Heart left ventricle (tissue), 16 donors: ENCODE results near the gene SERHL2. TPM values are rescaled to one million over a fixed set of nuclear protein-coding genes. Genes with fewer than 3 reads are reported as not detected.
"Not testable (repeated sequence)": the region's sequence is repeated elsewhere in the genome, so short reads cannot be mapped to it uniquely, and the experiment has no call there.

Experiments
- ATAC-seq, 4 donors: fragments of 200-7000 bp; cut with Tn5 transposase; one replicate each; pipeline ENCODE4 v1.9.1; 2020 to 2022; ENCODE audit warnings: moderate library complexity in 4 of 4, mild to moderate bottlenecking in 3 of 4, moderate number of reproducible peaks in 1 of 4
- DNase-seq, 5 donors: peaks; one replicate each; pipeline ENCODE4 v3.0.0-alpha.2; 2020
- H3K27ac ChIP-seq, 12 donors: fragments of 200-600 bp; sonication (generic) in 4 of 12; one replicate each; pipeline versions ENCODE4 v1.5.0 to v1.8.0; 2016 to 2022; ENCODE audit warnings: mild to moderate bottlenecking in 2 of 12
- H3K27me3 ChIP-seq, 9 donors: fragments of 200-600 bp; sonication (generic) in 2 of 9; one replicate each; pipeline versions ENCODE4 v1.5.1 to v1.8.0; 2016 to 2022; ENCODE audit warnings: mild to moderate bottlenecking in 3 of 9
- H3K36me3 ChIP-seq, 9 donors: fragments of 200-600 bp; sonication (generic) in 2 of 9; one replicate each; pipeline versions ENCODE4 v1.5.0 to v1.8.0; 2018 to 2022; ENCODE audit warnings: mild to moderate bottlenecking in 2 of 9
- H3K4me1 ChIP-seq, 12 donors: fragments of 200-600 bp; sonication (generic) in 4 of 12; one replicate each; pipeline versions ENCODE4 v1.5.0 to v1.8.0; 2016 to 2022; ENCODE audit warnings: mild to moderate bottlenecking in 3 of 12
- H3K4me3 ChIP-seq, 12 donors: fragments of 200-600 bp; sonication (generic) in 4 of 12; one replicate each; pipeline versions ENCODE4 v1.5.0 to v1.8.0; 2017 to 2022; ENCODE audit warnings: mild to moderate bottlenecking in 9 of 12, moderate library complexity in 4 of 12
- H3K9me3 ChIP-seq, 12 donors: fragments of 200-600 bp; sonication (generic) in 4 of 12; one replicate each; pipeline versions ENCODE4 v1.5.0 to v1.8.0; 2016 to 2022; ENCODE audit warnings: mild to moderate bottlenecking in 1 of 12
- CTCF ChIP-seq, 12 donors: fragments of 200-600 bp; sonication (generic) in 4 of 12; IDR thresholded peaks; one replicate each; pipeline versions ENCODE4 v1.5.0 to v1.8.0; 2018 to 2022; ENCODE audit warnings: antibody characterized with exemption in 12 of 12, mild to moderate bottlenecking in 5 of 12
- POLR2A ChIP-seq, 2 donors: fragments of 450-650 bp; IDR thresholded peaks; one replicate each; pipeline ENCODE4 v1.6.1; 2017; ENCODE audit warnings: antibody characterized with exemption in 2 of 2, mild to moderate bottlenecking in 2 of 2, moderate library complexity in 2 of 2
- WGBS, 4 donors: extraction: QIAGEN DNeasy Blood & Tissue Kit in 2 of 4; methylation state at CpG; one replicate each; pipeline versions ENCODE4 v1.1.5 to v1.1.7; 2013 to 2018; 5-methylcytosine and 5-hydroxymethylcytosine counted together
- intact Hi-C, 10 donors: fragments of 100-400 bp; cut with DNase I; formaldehyde crosslinking; loops; one replicate each; pipeline versions ENCODE4 v1.11.1 to v1.14.2; 2022
- polyA plus RNA-seq, 2 donors: library from polyadenylated mRNA; stranded (reverse); fragments of 200-250 nt; gene quantifications; one replicate each; pipeline ENCODE4 v1.2.3, GENCODE V29; 2013
- total RNA-seq, 9 donors: library from RNA; depleted of rRNA in 2 of 9; stranded (reverse); fragments of >200 nt in 2 of 9; fragmentation: NEBNext Ultra II Directional in 3 of 9; extraction: Animal tissue kit (Norgen Biotek cat#: 25700) in 3 of 9; gene quantifications; one replicate each; pipeline versions ENCODE4 v1.1.0 to v1.2.4, GENCODE V29; 2016 to 2023
- donor health status: ischemic (EF 13 %, LVEDD 7.1; RV severe dilation, severe dysfunction).
- donor health status: healthy with polysubstance abuse.
- donor health status: DM: no; HTN: yes; CAD: no.
- donor health status: DM: no; HTN: no; CAD: no.
- donor health status: ischemic (EF 25% LVEDD 6.9; RV normal size, moderate dysfunction).
- donor health status: ischemic (EF 25% LVEDD 5.7; RV mildly dilated, moderate dysfunction).
- donor health status: healthy.
- donor health status: DM: yes; HTN: yes; CAD: no.
- donor health status: ischemic (EF 35%, LVEDD 5.7; RV mildly dilated, moderate dysfunction).
- donor health status: nonischemic (EF 11% LVEDD 7.7; RV severe dilation, severe dysfunction).
- donor health status: DM: yes; HTN: yes; CAD: no.
- donor health status: PGD.
- donor health status: ischemic (EF 29% LVEDD 5.4; RV normal size, mild dysfunction).
- donor health status: nonischemic (EF 23%, LVEDD 6.1; RV moderate dilation, normal function).

The SERHL2 gene
- total and polyA plus RNA-seq, 11 donors: 0.90 to 5.3 (median 3.4) TPM

GRCh38 chr22:42528591-42529307, 25.0 kb upstream of the SERHL2 start:
- no peak for ATAC-seq
- Histone ChIP-seq H3K36me3 (no peaks in the 10 kb centered on the region), H3K9me3 (no peaks in the 10 kb centered on the region), H3K27ac (no peak overlapping the region), H3K4me1 (peaks cover 0 to 5% (median 0%) of the 10 kb centered on the region in 12 donors), H3K4me3 (no peak overlapping the region), H3K27me3 (peaks cover 0 to 3% (median 0%) of the 10 kb centered on the region in 9 donors)
- 90 to 94% (median 93%) methylated on average over 11 of the region's 11 CpGs for WGBS, 4 donors
- intact Hi-C loops: no loop called here
- no peak for TF ChIP-seq POLR2A (IDR thresholded peaks at IDR 0.05)
- no peak for TF ChIP-seq CTCF (IDR thresholded peaks at IDR 0.05)
- DNase-seq: no peak

GRCh38 chr22:42529435-42529834, 24.3 kb upstream of the SERHL2 start:
- ATAC-seq, H3K9me3 ChIP-seq, H3K4me1 ChIP-seq, DNase-seq, H3K27me3 ChIP-seq, H3K36me3 ChIP-seq, H3K4me3 ChIP-seq, intact Hi-C loops, H3K27ac ChIP-seq: not testable (repeated sequence)
- WGBS, 4 donors: 94 to 97% (median 96%) methylated on average over 8 of the region's 8 CpGs

GRCh38 chr22:42531401-42532084, 22.2 kb upstream of the SERHL2 start:
- H3K9me3 ChIP-seq, H3K4me3 ChIP-seq, ATAC-seq, H3K27me3 ChIP-seq, H3K36me3 ChIP-seq, H3K4me1 ChIP-seq, DNase-seq, H3K27ac ChIP-seq, intact Hi-C loops: not testable (repeated sequence)
- WGBS, 4 donors: 82 to 86% (median 84%) methylated on average over 24 of the region's 24 CpGs

GRCh38 chr22:42533638-42533977, 20.1 kb upstream of the SERHL2 start:
- TF ChIP-seq POLR2A (IDR thresholded peaks at IDR 0.05) (no peak), CTCF (IDR thresholded peaks at IDR 0.05) (no peak)
- peaks cover 0 to 3% (median 0%) of the 10 kb centered on the region in 9 donors for H3K27me3 ChIP-seq
- peak overlapping the region in 1 of 12 donors; percentile 46 for H3K27ac ChIP-seq
- H3K36me3 ChIP-seq: no peaks in the 10 kb centered on the region
- 93 to 95% (median 93%) methylated on average over 8 of the region's 8 CpGs for WGBS, 4 donors
- intact Hi-C loops: no loop called here
- ATAC-seq (no peak), DNase-seq (no peak)
- peaks cover 0 to 18% (median 5%) of the 10 kb centered on the region in 12 donors for H3K4me1 ChIP-seq
- H3K9me3 ChIP-seq: no peaks in the 10 kb centered on the region
- H3K4me3 ChIP-seq: no peak overlapping the region

GRCh38 chr22:42535082-42535731, 18.5 kb upstream of the SERHL2 start:
- ATAC-seq, intact Hi-C loops, H3K36me3 ChIP-seq, H3K27me3 ChIP-seq, DNase-seq, H3K4me3 ChIP-seq, H3K9me3 ChIP-seq, H3K27ac ChIP-seq: not testable (repeated sequence)
- 65 to 89% (median 84%) methylated on average over 1 to 4 of the region's 14 CpGs for WGBS, 4 donors
- peaks cover 0 to 22% (median 5%) of the 10 kb centered on the region in 12 donors for H3K4me1 ChIP-seq
